Skin of body (tissue), 2 donors: ENCODE results near the gene HOXC13. TPM values are rescaled to one million over a fixed set of nuclear protein-coding genes. Genes with fewer than 3 reads are reported as not detected.

Experiments
- DNase-seq: peaks from one replicate; lab custom pipeline; 2025; lab: John Stamatoyannopoulos, UW
- total RNA-seq: library from RNA; depleted of rRNA; stranded (reverse); fragments of >200 nt; gene quantifications from one replicate; pipeline ENCODE4 v1.2.3, GENCODE V29; 2014

HOXC13 gene
- total RNA-seq, 1 donor from 2014 or later: 5.8 TPM

DNA sequence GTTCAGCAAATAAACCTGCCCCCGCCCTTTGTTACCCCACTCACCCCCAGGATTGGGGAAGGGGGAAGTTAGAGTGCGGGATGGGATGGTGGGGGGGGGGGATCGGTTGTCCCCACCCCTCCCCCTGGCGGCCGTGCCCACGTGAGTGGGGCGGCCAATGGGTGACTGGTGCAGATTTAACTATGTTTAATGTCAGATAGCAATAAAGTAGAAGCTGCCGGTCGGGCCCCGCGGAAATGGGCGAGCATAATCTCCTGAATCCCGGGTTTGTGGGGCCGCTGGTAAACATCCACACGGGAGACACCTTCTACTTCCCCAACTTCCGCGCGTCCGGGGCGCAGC, 16.0 kb downstream of the HOXC13 start, which contains the start of gene HOXC12:
HOXC12 (plus strand) TSS at position 210 of the 342 bp plus-strand sequence; CDS start at position 237, 27 bp downstream.
- DNase-seq: no peak

GRCh38 chr12:53955036-53955775, 16.6 kb downstream of the HOXC13 start:
- DNase-seq: no peak

DNA sequence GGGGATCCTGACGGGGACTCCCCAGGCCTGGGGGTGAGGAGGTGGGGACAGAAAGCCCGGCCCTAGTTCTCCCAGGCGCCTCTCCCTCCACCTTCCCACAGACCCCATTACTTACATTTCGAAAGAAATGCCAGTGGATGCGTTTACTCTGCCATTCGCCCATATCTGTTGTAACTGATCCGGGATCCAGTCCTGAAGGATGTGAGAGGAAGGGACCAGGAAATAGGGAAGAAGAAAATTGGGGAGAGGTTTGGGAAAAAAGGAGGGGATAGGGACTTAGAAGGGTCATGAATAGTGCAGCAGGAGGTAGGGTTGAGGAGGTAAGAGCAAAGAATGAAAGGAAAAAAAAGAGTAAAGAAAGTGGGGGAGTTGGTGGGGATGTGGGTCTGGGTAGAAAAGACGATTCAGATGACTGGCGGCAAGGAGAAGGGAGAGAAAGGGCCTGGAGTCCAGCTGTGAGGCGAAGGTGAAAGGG, 17.2 kb downstream of the HOXC13 start:
- no peak for DNase-seq

DNA sequence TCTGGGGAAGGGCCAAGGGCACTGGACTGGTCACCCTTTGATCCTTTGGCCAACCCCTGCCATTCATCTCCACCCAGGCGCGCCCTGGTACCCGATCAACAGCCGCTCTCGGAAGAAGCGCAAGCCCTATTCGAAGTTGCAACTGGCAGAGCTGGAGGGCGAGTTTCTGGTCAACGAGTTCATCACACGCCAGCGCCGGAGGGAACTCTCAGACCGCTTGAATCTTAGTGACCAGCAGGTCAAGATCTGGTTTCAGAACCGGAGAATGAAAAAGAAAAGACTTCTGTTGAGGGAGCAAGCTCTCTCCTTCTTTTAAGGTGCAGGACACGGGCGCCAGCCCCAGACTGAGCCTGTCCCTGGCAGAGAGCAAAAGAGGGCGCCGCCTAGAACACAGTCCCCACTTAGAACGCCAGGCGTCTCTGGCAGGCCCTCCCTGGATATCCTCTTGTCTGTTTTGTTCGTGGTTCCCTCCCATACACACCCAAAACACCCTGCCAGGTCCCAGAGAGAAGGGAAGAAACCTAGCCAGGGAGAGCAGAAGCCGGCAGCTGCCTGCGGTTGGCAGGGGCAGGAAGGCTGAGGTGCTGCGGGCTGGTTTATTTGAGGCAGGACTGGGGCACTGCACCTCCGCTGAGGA, 17.7 kb downstream of the HOXC13 start:
- DNase-seq: no peak

- no peak for DNase-seq
Observed at GRCh38 chr12:53956914-53957536, 18.4 kb downstream of the HOXC13 start.

- no peak for DNase-seq
Observed at GRCh38 chr12:53958128-53958527, 19.5 kb downstream of the HOXC13 start.

GRCh38 chr12:53959314-53959713, 20.7 kb downstream of the HOXC13 start:
- DNase-seq: no peak

- DNase-seq: no peak
Observed at GRCh38 chr12:53960187-53961024, 21.8 kb downstream of the HOXC13 start.

- DNase-seq: no peak
Observed at GRCh38 chr12:53961025-53961761, 22.6 kb downstream of the HOXC13 start.

DNA sequence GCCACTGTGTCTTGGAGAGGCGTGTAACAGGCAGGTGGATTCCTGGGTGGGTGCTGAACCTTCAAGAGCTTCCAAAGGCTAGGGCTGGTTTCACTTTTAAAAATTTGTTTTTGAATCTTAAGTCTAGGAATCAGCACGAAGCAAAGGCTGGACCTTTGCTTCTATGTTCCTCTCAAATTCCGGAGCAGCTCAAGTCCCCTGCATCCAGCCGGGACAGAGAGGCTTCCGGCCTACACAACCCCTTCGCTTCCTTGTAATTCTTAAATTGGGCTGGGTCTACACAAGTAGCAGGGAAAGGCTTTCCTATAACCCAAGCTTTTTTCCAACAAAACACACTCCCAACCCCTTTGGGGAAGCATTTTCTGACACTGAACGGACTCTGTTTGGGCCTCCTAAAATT, 24.4 kb downstream of the HOXC13 start:
- DNase-seq: no peak

- no peak for DNase-seq
Observed at GRCh38 chr12:53963434-53964314, 25.0 kb downstream of the HOXC13 start.

- DNase-seq: no peak
Observed at GRCh38 chr12:53964315-53964713, 25.7 kb downstream of the HOXC13 start.

DNA sequence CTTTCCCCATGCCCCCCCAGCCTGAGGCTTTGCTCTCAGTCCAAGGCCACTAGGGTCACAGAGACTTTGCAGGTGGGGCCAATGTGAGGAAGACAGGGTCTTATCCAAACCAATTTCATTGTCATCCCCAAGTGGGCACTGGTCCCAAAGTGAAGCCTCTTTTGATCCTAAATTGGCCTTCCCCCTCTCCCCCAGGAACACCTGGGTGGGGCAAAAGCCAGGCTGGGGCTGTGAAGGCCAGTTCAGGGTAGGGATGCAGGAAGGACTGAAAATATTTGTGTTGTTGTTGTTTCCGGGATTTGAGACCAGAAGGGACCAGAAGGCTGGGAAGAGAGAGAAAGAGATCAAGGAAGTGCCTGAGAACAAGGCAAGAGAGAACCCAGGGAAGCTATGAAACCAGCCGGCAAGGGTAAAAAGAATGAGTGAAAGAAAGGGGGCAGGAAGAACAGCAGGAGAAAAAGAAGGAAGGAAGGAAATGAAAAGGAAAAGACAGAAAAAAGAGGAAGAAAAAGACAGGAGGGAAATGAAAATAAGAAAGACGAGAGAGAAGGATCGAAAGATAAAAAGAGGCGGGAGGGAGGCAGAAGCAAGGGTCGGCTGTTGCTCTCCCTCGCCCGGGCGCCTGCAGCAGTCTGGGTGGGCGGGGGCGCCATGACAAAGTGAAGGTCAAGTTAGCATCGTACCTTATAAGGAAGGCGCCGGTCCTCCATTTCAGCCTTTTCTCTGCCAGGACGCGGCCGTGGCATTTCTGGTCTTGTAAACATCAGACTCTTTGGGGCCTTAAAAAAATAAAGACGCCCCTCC, 26.9 kb downstream of the HOXC13 start:
- DNase-seq: no peak

- no peak for DNase-seq
Observed at GRCh38 chr12:53966085-53966384, 27.4 kb downstream of the HOXC13 start.

- DNase-seq: no peak
Observed at GRCh38 chr12:53966385-53967133, 27.9 kb downstream of the HOXC13 start.

DNA sequence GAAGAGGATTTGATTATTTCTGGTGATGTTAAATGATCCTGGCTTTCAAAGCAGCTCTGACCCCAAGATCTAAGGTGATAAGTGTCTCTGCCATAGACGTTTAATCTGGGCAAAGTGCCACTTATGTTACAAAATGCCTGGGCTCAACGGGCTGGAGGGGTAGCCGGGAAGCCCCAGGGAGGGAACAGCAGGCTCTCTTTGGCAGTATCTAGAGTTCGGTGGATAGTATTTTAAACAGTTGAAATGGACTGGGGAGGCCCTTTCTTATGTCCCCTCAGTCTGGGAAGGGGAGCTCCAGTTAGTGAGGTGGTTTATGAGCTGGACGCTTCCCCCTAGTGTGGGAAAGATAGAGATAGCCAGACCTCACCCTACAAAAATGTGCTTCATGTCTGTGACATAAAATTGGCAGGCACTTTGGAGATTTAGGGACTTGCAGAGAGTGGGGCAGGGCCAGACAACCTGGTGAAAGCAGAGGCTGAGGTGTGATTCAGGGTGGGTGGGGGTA, 28.8 kb downstream of the HOXC13 start:
- DNase-seq: no peak

GRCh38 chr12:53968214-53969127, 29.8 kb downstream of the HOXC13 start:
- no peak for DNase-seq
